K562 (cell line): ENCODE results near the gene MMP11. TPM values are rescaled to one million over a fixed set of nuclear protein-coding genes. Genes with fewer than 3 reads are reported as not detected.

Experiments used
- CHCHD3 ChIP-seq: fragments of 250-450 bp; sonication (Bioruptor Pico); IDR thresholded peaks from 2 replicates; pipeline ENCODE4 v2.1.2; 2022; ENCODE audit warnings: mild to moderate bottlenecking
- CTCFL ChIP-seq: IDR thresholded peaks from 2 replicates; pipeline ENCODE4 v1.6.1; 2011; ENCODE audit warnings: borderline replicate concordance, low read depth, mild to moderate bottlenecking, moderate library complexity, low read length; ENCODE audit not compliant: insufficient read depth, poor library complexity, severe bottlenecking
- SRSF1 ChIP-seq: fragments of 200-400 bp; formaldehyde crosslinking; IDR thresholded peaks from 2 replicates; pipeline ENCODE4 v1.6.1; 2017; ENCODE audit warnings: mild to moderate bottlenecking, low read depth, low read length, moderate library complexity
- ZMIZ1 ChIP-seq, 2 experiments: fragments of 150-350 bp in 1 of 2; IDR thresholded peaks; 2 replicates each; pipeline ENCODE4 v1.6.1; 2012 to 2016; ENCODE audit warnings: low read depth in 2 of 2, low read length in 2 of 2, mild to moderate bottlenecking in 1 of 2, moderate library complexity in 1 of 2
- ZNF707 ChIP-seq: fragments of 250-450 bp; sonication (Bioruptor Pico); conservative IDR thresholded peaks from 2 replicates; pipeline ENCODE4 v1.8.0; 2022; ENCODE audit warnings: inconsistent platforms, mild to moderate bottlenecking, moderate library complexity
- polyA plus RNA-seq, 8 experiments: library from polyadenylated mRNA; depleted of rRNA in 4 of 8; stranded (reverse) in 5 of 8; unstranded in 3 of 8; fragments of >200 nt; fragmentation: Nextera tagmentation in 2 of 8; fragmentation: Illumina TruSeq in 1 of 8; extraction: Ambion mirVana in 2 of 8; extraction: Trizol in 1 of 8; gene quantifications; 2 replicates each; pipeline versions ENCODE4 v1.2.1 to v1.2.3, GENCODE V29; 2011 to 2014; ENCODE audit warnings: inconsistent platforms in 1 of 8, missing spikeins in 1 of 8
- total RNA-seq, 7 experiments: library from RNA; depleted of rRNA in 6 of 7; stranded (reverse); fragments of >200 nt in 6 of 7; fragmentation: Illumina TruSeq in 2 of 7; extraction: Trizol in 2 of 7; gene quantifications; 2 replicates each; pipeline versions ENCODE4 v1.2.1 to v1.2.3, GENCODE V29; 2011 to 2021; ENCODE audit warnings: low replicate concordance in 1 of 7
- TF ChIP-seq, protein P1 (sequence below): sonication (generic); formaldehyde crosslinking; IDR thresholded peaks from 2 replicates; pipeline ENCODE4 v1.9.0; 2022; ENCODE audit warnings: mild to moderate bottlenecking, missing genetic modification reagents

The MMP11 gene
- total and polyA plus RNA-seq, 9 of the 15 experiments (the other 6 are each of a cell fraction or from before 2014, with no cell fraction given): 0.14 to 1.8 (median 1.1) TPM; not detected in 2

DNA sequence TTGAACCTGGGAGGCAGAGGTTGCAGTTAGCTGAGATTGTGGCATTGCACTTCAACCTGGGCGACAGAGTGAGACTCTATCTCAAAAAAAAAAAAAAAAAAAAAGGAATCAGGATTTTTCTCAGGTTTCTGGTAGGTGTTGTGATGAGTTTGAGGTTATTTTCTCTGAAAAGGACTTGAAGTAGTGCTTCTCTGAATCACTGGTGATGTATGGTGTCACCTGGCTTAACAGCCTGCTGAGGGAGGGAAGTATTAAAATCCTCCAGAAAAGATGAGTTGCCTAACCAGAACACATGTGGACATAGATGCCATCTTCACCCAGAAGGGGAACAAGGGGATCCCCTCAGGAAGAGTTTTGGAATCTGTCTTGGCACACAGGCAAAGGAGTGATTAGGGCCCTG lies 34.2 kb downstream of the MMP11 start (continued):
- TF ChIP-seq ZNF707 (CRISPR knock-in tag): no peak
- TF ChIP-seq SRSF1: no peak
- TF ChIP-seq CHCHD3 (CRISPR knock-in tag): no peak
- TF ChIP-seq, protein P1, sequence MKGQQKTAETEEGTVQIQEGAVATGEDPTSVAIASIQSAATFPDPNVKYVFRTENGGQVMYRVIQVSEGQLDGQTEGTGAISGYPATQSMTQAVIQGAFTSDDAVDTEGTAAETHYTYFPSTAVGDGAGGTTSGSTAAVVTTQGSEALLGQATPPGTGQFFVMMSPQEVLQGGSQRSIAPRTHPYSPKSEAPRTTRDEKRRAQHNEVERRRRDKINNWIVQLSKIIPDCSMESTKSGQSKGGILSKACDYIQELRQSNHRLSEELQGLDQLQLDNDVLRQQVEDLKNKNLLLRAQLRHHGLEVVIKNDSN (CRISPR knock-in tag): no peak
- no peak for TF ChIP-seq CTCFL
- no peak for TF ChIP-seq ZMIZ1 (IDR thresholded peaks at IDR 0.05; ENCODE audit: low read depth in 2 of 2, low read length in 2 of 2)
